Right atrium auricular region (tissue), 2 donors: ENCODE measurements around the gene RTL10. TPM values are rescaled to one million over a fixed set of nuclear protein-coding genes. Genes with fewer than 3 reads are reported as not detected.
"Not testable (repeated sequence)": the region's sequence is repeated elsewhere in the genome, so short reads cannot be mapped to it uniquely, and the experiment has no call there.

Experiments
- DNase-seq: peaks from one replicate; pipeline ENCODE4 v3.0.0-alpha.2; 2019; ENCODE audit warnings: low spot score
- H3K27ac ChIP-seq, 2 donors: fragments of 200-600 bp; sonication (generic); 1 replicate in 1 of 2; 2 replicates in 1 of 2; pipeline ENCODE4 v1.5.1; 2016 to 2019
- H3K27me3 ChIP-seq, 2 donors: fragments of 200-600 bp; sonication (generic); one replicate each; pipeline versions ENCODE4 v1.5.1 to v1.6.0; 2017 to 2019
- H3K36me3 ChIP-seq: fragments of 200-600 bp; sonication (generic); one replicate; pipeline ENCODE4 v1.5.1; 2016
- H3K4me1 ChIP-seq, 2 donors: fragments of 200-600 bp; sonication (generic); one replicate each; pipeline versions ENCODE4 v1.5.1 to v1.6.0; 2017 to 2019
- H3K4me3 ChIP-seq, 2 donors: fragments of 200-600 bp; sonication (generic); 1 replicate in 1 of 2; 2 replicates in 1 of 2; pipeline ENCODE4 v1.5.1; 2017 to 2019; ENCODE audit warnings: mild to moderate bottlenecking in 1 of 2, moderate library complexity in 1 of 2
- H3K9me3 ChIP-seq, 2 donors: fragments of 200-600 bp; sonication (generic); one replicate each; pipeline ENCODE4 v1.5.1; 2019
- total RNA-seq, 2 donors: library from RNA; depleted of rRNA; stranded (reverse); fragments of >200 nt; gene quantifications; one replicate each; pipeline ENCODE4 v1.1.0, GENCODE V29; 2016
- TF ChIP-seq, protein P1 (sequence below), 2 donors: fragments of 200-600 bp; sonication (generic); IDR thresholded peaks; one replicate each; pipeline ENCODE4 v1.5.1; 2019; ENCODE audit warnings: antibody characterized with exemption in 2 of 2

RTL10 gene
- total RNA-seq, 2 donors from 2014 or later: 7.9 to 8.1 TPM

DNA sequence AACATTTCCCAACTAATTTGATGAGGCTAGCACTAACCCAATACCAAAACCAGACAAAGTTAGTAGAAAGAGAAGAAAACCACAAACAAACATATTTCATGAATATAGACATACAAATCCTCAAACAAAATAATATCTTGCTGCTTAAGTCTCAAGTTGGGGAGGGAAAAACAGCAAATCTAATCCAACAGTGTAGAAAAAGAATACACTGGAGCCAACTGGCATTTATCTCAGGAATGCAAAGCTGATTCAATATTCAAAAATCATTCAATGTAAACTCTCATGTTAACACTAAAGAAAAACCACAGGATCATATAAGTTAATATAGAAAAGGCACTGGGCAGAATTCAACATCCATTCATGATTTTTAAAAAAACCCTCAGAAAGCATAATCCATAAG, 18.2 kb downstream of the RTL10 start:
- TF ChIP-seq, protein P1, sequence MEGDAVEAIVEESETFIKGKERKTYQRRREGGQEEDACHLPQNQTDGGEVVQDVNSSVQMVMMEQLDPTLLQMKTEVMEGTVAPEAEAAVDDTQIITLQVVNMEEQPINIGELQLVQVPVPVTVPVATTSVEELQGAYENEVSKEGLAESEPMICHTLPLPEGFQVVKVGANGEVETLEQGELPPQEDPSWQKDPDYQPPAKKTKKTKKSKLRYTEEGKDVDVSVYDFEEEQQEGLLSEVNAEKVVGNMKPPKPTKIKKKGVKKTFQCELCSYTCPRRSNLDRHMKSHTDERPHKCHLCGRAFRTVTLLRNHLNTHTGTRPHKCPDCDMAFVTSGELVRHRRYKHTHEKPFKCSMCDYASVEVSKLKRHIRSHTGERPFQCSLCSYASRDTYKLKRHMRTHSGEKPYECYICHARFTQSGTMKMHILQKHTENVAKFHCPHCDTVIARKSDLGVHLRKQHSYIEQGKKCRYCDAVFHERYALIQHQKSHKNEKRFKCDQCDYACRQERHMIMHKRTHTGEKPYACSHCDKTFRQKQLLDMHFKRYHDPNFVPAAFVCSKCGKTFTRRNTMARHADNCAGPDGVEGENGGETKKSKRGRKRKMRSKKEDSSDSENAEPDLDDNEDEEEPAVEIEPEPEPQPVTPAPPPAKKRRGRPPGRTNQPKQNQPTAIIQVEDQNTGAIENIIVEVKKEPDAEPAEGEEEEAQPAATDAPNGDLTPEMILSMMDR (IDR thresholded peaks at IDR 0.05): no peak
- DNase-seq: no peak
- Histone ChIP-seq H3K4me3 (no peak overlapping the region), H3K27ac (no peak overlapping the region), H3K27me3 (no peaks in the 10 kb centered on the region), H3K4me1 (no peaks in the 10 kb centered on the region), H3K9me3 (no peaks in the 10 kb centered on the region), H3K36me3 (no peaks in the 10 kb centered on the region)

DNA sequence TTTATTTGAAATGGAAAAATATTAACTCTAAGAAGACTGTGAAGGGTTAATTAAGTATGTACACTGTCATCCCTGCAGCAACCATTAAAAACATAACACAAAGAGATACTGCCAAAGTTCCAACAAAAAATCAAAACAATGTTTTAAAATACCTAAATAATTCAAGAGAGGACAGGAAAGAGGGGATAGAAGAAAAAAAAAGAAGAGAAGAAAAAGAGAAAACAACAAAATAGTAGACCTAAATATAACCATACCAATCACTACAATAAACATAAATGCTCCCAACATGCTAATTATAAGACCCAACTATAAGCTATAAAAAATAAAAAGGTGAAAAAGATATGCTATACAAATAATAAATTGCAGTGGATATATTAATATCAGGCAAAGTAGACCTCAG, 20.1 kb downstream of the RTL10 start:
- Histone ChIP-seq H3K4me1 (no peaks in the 10 kb centered on the region), H3K36me3 (no peaks in the 10 kb centered on the region), H3K4me3 (no peak overlapping the region), H3K27ac (no peak overlapping the region), H3K9me3 (no peaks in the 10 kb centered on the region), H3K27me3 (no peaks in the 10 kb centered on the region)
- no peak for DNase-seq
- TF ChIP-seq, protein P1 (IDR thresholded peaks at IDR 0.05): no peak

DNA sequence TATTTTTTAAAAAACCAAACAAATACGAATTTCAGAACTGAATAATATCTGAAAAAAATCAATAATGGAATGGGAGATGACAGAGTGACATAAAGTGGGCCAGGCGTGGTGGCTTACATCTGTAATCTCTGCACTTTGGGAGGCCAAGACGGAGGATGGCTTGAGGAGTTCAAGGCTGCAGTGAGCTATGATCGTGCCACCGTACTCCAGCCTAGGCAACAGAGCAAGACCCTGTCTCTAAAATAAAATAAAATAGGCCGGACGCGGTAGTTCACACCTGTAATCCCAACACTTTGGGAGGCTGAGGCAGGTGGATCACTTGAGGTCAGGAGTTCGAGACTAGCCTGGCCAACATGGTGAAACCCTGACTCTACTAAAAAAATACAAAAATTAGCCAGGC, 21.3 kb downstream of the RTL10 start:
- H3K4me1 ChIP-seq, H3K36me3 ChIP-seq, H3K27ac ChIP-seq, H3K4me3 ChIP-seq, H3K27me3 ChIP-seq, H3K9me3 ChIP-seq: not testable (repeated sequence)
- peak; percentile 26 for DNase-seq

DNA sequence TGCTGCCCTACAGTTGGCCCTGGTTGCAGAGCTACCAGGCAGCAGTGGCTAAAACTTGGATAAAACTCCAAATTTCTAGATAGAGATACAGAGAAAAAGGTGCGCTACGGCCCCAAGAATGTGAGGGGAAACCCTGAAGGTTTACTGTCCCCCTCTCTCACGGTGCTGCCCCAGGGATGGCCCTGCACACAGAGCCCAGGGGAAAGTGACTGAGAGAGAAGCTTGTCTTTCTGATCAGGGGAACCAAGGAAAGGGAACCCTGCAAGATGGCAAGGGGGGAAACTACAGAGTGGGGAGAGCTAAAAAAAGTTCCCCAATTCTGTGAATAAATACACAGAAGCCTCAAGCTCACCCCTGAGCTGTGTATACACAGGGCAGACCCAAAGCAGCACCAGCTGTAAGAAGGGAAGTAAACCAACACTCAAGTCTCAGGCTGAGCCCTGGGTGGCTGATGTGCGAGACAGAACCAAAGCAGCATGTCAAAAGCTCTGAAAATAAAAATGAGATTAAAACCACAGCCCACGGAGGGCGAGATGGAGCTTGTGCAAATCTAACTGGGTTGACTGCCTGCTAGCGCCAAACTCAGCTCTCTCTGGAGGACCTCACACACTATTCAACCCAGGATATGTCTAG, 22.1 kb downstream of the RTL10 start:
- DNase-seq: peak; percentile 28
- no peak overlapping the region for H3K27ac ChIP-seq
- no peaks in the 10 kb centered on the region for H3K27me3 ChIP-seq
- no peaks in the 10 kb centered on the region for H3K9me3 ChIP-seq
- no peaks in the 10 kb centered on the region for H3K36me3 ChIP-seq
- no peak overlapping the region for H3K4me3 ChIP-seq
- H3K4me1 ChIP-seq: no peaks in the 10 kb centered on the region
- TF ChIP-seq, protein P1 (IDR thresholded peaks at IDR 0.05): no peak

DNA sequence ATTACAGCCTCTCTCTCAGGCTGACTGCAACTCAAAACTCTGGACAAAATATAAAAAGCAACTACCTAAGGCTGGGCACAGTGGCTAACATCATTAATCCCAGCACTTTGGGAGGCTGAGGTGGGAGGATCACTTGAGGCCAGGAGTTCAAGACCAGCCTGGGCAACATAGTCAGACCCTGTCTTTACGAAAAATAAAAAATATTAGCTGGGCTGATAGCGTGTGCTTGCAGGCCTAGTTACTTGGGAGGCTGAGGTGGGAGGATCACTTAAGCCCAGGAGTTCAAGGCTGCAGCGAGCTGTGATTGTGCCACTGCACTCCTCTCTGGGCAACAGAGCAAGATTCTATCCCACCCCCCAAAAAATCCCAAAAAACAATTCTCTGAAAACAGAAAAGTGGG, 22.7 kb downstream of the RTL10 start:
- not testable (repeated sequence) for H3K4me1 ChIP-seq, H3K9me3 ChIP-seq, H3K27ac ChIP-seq, H3K36me3 ChIP-seq, DNase-seq, H3K4me3 ChIP-seq, H3K27me3 ChIP-seq

DNA sequence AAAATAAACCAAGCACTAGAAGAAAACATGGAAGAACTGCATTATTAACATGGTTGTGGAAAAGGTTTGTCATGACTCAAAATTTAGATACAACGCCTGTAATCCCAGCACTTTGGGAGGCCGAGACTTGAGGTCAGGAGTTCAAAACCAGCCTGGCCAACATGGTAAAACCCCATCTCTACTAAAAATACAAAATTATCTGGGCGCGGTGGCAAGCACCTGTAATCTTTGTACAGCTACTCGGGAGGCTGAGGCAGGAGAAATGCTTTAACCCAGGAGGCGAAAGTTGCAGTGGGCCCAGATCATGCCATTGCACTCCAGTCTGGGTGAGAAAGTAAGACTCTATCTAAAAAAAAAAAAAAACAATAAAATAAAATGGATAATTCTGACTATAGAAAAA, 23.7 kb downstream of the RTL10 start:
- Histone ChIP-seq H3K9me3 (no peaks in the 10 kb centered on the region), H3K4me1 (no peaks in the 10 kb centered on the region), H3K27me3 (no peaks in the 10 kb centered on the region), H3K27ac (no peak overlapping the region), H3K4me3 (no peak overlapping the region), H3K36me3 (no peaks in the 10 kb centered on the region)
- DNase-seq: peak; percentile 36
- TF ChIP-seq, protein P1 (IDR thresholded peaks at IDR 0.05): no peak

DNA sequence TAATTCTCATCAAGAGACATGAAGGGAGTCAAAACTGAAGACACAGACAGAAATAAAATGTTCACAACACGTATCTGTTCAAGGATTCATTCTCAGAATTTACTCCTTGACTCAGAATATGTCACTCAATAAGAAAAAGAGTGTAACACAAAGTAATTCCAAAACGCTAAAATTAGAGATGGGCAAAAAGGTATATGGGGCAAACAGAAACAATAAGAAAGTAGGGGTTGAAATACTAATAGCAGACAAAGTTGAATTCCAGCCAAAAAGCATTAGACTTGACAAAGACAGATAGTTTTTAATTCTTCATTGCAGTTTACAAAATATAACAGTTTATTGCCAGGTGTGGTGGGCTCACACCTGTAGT, 26.7 kb downstream of the RTL10 start:
- Histone ChIP-seq H3K36me3 (no peaks in the 10 kb centered on the region), H3K9me3 (no peaks in the 10 kb centered on the region), H3K27ac (no peak overlapping the region), H3K4me1 (no peaks in the 10 kb centered on the region), H3K4me3 (no peak overlapping the region), H3K27me3 (no peaks in the 10 kb centered on the region)
- no peak for DNase-seq
- TF ChIP-seq, protein P1 (IDR thresholded peaks at IDR 0.05): no peak
